GM19438 (cell line): ENCODE data around the gene LRP1-AS.

Experiments used
- ATAC-seq: cut with Tn5 transposase; IDR thresholded peaks from one replicate; pipeline ENCODE4 v1.9.1; 2021; ENCODE audit warnings: low read depth; ENCODE audit not compliant: unreplicated experiment

LRP1-AS gene

DNA sequence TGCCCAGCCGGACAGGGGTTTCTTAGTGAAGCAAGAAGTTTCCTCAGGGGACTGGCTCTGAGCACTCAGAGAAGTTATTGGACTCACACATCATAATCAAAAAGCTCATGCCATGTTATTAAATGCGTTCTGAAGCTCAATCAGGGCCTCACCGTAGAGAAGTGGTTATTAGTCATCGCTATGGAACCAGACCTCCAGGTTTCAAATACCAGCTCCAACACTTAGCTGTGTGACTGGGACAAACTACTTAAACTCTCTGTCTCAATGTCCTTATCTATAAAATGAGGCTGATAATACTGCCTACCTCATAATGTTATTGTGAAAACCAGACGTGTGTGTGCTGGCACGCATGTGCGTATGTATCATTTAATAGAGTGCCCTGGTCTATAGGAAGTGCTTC is 43.6 kb downstream of the LRP1-AS start:
- ATAC-seq, result no peak

DNA sequence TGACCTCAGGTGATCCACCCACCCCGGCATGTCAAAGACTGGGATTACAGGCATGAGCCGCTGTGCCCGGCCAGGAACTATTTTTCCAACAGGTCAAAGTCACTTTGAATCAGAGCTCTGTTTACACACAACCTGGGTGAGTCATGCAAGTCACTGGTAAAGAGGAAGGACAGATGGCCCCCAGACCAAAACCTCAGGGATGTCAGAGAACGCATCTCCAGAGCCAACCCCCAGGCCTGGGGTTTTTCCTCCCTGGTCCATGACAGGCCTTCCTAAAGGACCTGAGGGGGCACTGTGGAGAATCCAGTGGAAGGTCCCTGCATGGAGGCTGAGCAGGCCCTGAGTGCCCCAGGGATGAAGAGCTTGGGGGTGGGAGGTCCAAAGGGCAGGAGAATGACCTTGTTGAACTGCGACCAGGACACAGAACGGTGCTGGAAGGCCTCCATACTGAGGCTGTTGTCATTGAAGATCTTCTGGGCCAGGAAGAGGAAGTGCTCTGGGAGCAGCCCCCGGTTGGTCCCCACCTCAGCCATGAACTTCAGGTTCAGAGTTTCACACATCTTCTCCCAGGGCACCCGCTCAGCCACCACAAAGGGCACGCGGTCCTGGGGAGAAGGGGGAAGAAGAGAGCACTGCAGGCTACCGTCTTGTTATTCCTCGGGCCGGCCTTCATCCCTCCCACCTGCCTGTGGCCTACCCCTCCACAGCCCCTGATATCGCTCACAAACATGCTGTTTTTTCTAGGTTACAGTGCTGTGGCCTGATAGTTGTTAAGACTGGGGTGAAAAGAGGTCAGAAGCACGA is 45.3 kb downstream of the LRP1-AS start:
- no peak for ATAC-seq

DNA sequence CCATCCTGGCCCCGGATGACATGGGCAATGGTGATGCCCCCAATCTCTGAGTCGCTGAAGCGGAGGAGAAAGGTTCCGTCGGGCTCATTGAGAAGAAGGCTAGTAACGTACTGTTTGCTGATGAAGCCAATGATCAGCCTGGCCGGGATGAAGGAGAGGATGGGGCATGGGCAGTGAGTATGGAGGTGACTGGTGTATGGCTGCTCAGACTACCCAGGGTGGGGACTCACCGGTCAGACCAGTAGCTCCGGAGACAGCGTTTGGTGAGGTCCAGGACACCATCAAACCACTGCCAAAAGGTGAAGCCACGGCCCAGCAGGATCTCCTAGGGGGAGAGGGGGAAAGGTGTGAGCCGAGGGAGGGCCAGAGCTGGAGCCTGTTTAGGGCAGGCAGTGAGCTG is 47.7 kb downstream of the LRP1-AS start:
- no peak for ATAC-seq

DNA sequence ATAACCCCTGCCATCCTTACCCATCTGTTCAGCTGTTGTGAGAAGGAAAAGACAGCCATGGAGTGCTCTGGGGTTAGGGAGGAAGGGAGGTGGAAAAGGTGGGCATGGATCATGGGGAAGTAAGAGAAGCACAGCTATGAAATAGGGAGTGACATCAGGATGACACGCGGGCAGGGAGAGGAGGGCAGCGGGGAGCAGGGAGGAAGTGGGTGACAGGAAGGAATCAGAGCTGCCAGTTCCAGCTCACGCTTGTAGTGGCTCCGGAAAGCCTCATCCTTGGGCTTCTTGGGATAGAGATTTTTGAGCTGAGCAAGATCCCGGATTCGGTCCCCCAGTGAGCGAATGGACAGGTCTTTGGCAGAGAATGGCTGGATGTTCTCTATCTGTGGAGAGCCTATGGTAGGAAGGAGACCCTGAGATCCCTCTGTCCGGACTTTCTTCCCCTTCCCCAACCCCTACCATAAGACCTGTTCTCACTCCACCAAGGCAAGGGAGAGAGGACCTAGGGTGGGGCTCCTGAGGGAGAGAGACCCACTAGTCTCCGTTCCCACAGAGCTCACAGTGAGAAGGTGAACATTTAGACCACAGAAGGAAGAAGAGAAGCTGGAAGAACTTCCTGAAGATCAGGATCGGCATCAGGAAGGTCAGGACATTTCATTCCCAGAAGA is 48.2 kb downstream of the LRP1-AS start:
- ATAC-seq, result no peak

DNA sequence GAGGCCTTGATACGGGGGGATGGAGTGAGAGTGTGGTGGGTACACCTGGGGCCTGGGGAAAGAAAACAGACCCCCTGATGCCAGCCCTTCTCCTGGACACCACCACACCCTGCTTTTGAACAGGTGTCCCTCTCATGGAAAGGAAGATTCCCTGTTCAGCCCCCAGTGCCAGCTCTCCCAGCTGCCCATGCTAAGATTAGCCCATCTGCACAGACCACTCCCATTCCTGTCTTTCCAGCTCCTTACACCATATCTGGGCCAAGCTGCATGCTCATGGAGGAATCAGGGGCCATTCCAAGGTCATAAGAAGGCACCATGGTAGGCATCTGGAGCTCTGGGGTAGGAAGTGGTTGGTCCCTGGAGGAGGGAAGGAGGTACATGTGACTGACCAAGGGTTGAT is 48.9 kb downstream of the LRP1-AS start:
- no peak for ATAC-seq

GRCh38 chr12:57097554-57097835 is 49.9 kb downstream of the LRP1-AS start:
- no peak for ATAC-seq

DNA sequence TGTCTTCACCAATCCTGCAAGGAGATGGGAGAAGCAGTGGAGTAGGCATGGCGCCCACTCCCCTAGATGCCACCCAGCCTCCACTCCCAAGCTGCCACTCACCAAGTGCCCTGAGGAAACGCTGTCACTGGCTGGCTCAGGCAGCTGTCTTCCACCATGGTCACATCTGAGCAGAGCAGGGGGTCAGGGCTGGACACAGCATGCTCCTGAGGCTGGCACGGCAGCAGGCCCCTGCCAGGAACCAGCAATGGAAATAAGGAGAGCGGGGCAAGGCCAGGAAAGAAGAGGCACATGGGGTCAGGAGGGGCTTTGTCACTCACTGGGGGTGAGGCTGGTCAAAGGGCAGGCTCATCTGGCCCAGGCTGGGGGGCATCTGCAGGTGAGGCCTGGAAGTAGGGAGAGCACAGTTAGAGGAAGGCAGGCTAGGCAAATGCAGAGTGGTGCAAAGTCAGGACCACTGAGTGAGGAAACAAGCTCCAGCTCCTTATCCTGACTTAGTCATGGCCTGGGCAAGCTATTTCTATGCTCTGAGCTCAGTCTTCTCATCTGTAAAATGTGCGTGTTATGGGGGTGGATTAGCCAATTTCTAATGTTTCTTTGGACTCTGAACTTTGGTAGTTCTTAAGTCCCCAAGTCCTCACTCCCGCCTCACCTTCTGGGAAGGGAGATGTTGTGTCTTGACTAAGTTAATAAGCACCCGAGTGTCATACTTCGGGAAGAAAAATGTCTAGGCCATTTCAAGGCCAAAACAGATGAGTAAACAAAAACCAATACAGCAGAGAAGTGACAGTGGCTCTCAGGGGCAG is 50.5 kb downstream of the LRP1-AS start:
- no peak for ATAC-seq

GRCh38 chr12:57096099-57096572 is 51.3 kb downstream of the LRP1-AS start:
- no peak for ATAC-seq

- ATAC-seq, result no peak
Measured at GRCh38 chr12:57095440-57095839, 52.0 kb downstream of the LRP1-AS start.
